ENCODE data around the gene SORBS1.
A peak's percentile ranks its signal among the peaks of the same experiment; 100 is the strongest.

SORBS1 gene

DNA sequence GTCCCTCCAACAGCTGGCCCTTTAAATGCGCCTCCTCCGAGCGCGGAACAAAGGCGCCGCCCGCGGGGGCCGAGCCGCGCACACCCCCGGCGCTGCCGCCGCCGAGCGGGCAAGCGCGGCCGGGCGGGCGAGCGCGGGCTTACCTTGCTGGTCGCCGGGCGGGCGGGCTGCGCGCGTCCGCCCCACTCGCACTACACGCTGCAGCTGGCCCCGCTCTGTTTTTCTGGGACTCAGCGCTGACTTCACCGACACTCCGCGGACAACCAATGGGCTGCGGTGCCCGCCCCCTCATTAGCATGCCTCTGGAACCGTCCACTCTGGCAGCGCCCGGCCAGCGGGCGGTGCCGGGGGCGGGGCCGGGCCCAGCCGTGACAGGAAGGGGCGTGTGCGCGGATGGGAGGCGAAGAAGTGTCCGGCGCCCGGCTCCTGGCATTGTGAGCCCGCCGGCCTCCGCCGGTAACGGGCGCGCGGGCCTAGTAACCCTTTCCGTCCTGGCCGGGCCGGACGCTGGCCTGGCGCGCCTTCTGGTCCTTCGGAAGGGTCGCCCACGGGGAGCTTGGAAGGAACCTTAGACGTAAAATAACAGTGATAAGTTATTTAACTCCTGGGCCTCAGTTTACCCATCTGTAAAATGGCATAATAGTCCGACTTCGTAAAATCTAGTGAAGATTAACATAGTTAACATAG lies at the start of gene SORBS1:
Gene SORBS1, minus strand, starts transcription at position 195 of the 687 bp plus-strand sequence. CDS start 120,236 bp downstream, outside the sequence.
- peak; percentile 81 for DNase-seq (ENCODE audit: low read depth)

DNA sequence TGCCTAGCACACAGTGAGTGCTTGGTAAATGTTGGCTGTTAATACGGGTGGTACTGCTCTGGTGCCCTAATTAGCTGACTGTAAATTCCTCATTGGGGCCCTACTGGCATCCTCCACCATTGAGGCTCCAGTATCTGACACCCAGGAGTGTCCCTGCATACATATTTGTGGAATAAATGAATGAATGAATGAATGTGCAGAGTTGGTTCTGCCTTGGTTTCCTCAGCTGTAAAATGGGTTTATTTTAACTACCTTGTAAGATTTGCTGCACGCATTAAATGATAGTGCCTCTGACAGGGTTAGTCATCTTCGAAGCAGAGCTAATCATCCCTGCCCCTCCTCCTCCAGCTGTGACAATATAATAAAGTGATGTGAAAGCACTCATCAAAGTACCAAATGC lies 49.6 kb upstream of the SORBS1 start:
- no peak for DNase-seq (ENCODE audit: low read depth)

DNA sequence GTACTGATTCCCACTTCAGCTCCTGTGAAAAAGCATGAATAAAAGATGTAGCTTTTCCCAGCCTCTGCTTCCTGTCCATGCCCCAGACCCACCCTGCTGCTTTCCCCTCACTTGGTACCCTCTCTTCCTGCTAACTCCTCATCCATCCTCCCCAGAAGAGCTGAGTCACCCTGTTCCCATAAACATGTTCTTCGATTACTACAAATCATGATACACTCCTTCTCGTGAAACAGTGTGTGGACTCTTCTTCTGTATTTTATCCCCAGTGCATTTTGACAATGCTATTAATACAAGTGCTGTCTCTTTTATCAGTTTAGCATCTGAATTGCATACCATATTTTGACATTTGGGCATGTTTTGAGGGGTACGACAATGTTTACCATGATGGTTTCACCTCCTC lies 45.8 kb upstream of the SORBS1 start:
- DNase-seq (ENCODE audit: low read depth) = no peak

DNA sequence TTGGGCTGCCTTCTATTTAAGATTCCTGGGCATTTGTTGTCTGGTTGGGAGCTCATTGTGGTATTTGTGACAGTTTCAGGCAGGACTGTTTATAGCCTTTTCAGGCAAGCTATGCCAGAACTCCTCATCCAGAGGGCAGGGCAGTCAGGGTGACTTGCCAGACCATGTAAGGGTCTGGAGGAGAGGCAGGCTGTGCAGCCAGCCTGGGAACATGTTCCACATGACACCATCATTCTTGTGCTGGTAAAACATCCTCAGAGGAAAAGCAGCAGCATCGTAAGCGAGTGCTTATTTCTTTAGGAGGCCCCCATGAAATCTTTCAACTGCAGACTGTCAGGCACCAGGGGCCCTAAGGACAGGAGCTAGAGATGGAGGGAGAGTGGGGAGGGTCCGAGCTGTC lies 44.0 kb upstream of the SORBS1 start:
- DNase-seq (ENCODE audit: low read depth) = no peak

DNA sequence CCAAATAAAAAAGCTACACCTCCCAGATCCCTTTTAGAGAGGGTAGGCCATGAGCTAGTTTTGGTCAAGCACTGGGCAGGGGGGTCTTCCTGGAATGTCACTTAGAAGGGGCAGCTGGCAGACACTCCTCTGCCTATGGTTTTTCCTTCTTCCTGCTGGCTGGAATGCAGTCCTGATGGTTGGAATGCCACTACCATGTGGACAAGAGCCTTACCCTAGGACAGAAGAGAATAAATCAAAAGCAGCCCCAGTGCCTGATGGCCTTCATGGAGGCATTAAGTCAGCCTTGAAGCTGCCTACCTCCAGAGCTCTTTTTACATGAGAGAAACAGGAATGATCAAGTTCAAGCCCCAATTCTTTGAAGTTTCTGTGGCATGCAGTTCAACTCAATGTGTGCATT lies 43.5 kb upstream of the SORBS1 start:
- no peak for DNase-seq (ENCODE audit: low read depth)

DNA sequence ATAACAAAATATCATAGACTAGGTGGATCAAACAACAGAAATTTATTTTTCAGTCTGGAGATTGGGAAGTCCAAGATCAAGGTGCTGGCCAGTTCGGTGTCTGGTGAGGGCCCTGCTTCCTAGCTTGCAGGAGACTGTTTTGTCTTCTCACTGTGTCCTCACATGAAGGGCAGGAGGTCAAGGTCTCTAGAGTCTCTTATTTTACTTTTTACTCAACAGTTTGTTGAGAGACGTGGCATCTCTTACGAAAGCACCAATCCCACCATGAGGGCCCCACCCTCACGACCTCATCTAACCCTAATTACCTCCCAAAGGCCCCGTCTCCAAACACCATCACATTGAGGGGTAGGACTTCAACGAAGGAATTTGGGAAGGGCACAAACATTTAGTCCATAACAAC lies 41.2 kb upstream of the SORBS1 start:
- no peak for DNase-seq (ENCODE audit: low read depth)

DNA sequence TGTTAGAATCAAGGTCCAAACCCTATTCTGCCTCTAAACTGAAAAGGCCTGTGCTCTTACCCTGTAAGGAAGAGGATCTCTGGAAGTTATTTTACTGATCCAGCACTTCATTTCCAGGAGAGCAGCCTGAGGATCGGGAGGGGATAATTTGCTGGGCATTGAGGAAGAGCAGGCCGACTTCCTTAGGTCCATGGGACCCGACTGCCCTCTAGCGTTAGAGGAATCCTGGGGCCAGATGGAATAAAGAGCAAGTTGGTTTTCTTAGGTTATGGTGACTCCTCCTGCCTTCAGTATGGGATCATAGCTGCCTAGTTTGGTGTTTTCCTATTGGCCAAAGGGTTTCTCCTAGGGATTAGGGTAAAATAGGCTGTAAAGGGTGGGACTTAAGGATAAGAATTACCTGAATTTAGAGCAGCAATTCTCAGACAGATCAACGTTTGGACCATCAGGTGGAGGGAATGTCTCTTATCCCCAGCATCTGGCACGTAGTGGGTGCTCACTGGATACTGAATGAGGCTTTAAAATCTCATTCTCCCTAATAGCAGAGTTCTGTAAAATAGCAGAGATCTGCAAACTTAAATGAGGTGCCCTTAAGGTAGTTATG lies 40.0 kb upstream of the SORBS1 start:
- peak; percentile 27 for DNase-seq (ENCODE audit: low read depth)

DNA sequence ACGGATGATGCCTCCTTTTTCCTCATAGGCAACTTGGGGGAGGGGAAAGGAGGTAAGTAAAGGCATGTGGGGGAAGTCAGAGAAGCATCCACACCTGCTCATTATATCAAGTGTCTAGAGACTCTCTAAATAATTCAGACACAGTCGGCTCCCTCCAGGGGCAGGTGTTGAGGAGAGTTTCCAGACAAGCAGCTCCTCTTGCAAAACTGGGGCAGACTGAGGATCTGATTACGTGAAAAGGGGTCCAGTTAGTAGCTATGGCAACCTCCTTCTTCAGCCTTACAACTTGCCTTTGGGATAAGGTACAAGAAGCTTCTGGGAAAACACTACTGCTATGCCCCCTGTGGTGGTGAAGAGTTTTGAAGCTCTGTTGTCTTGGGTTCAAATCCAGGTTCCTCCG lies 39.0 kb upstream of the SORBS1 start:
- no peak for DNase-seq (ENCODE audit: low read depth)

DNA sequence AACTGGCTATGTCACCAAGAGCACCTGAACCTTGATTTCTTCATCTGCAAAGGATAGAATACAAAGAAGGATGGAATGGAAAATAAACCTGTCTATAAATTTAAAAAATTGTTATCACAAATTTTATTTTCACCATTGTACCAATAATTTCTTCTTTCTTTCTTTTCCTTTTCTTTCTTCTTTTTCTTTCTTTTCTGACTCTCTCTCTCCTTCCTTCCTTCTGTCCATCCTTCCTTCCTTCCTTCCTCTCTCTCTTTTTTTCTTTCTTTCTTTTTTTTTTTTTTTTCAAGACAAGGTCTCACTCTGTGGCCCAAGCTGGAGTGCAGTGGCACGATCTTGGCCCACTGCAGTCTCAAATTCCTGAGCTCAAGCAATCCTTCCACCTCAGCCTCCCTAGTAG lies 36.6 kb upstream of the SORBS1 start:
- DNase-seq (ENCODE audit: low read depth) = no peak

DNA sequence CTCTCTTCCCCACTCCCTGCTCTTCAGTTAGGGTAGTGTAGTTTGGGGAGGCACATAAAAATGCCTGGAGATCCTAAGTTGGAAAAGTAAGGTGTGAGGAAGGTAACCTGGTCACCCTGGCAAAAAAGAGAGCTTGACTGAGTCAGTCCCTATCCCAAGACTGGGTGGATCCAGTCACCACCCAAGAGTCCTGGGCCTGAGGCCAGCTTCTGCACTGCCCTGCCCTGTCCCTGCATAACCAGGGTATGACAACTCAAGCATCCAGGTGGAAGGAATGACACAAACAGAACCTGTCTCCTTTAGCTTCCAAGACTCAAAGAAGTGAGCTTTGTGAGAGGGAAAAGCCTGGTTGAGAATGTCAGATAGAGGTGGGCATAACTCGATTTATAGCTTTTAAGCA lies 26.9 kb upstream of the SORBS1 start:
- DNase-seq (ENCODE audit: low read depth) = no peak

DNA sequence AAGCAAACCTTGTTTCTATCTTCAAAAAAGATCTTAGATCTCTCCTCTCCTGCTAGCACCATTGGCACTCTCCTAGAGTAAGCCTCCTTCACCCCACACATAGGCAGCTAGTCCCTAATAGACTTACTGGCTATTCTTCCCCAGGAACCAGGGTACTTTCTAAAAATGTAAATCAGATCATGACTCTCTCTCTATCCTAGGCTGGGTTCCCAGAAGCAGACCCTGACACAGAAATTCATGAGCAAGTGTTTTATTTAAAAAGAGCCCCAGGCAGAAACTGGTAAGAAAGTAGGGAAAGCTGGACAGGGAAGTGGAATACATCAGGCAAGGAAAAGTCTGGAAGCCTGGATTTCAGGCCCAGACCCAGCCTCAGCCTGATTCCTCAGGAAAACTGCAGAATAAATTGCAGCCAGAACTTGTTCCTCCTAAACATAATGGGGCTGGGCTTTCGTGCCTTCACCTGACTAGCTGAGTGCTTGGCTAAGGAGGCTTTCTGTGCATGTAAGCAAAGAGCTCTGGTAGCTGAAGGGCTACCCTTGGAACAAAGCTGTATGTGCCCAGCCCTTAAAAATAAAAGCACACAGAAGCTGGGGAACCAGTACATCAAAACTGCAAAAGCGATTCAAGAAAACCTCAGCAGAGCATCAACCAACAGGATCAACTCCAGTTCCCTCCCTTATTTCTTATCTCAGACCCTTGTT lies 18.8 kb upstream of the SORBS1 start:
- no peak for DNase-seq (ENCODE audit: low read depth)

DNA sequence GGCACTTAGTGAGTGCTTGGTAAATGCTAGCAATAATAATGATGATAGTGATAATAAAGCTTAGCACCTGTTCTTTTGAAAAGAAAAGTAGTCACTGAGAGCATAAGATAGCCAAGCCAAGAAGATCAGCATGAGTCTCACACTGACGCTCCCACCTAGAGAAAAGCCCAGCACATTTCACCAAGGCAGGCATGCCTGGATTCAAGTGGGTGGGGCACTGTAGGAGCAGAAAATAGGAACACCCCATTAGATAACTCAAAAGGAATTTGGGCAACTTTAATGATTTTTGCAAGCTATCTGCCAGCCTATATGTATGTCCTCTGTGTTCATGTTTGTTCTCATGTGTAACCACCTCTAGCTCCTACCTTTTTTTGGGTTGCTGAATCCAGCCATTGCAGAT lies 18.1 kb upstream of the SORBS1 start:
- no peak for DNase-seq (ENCODE audit: low read depth)

DNA sequence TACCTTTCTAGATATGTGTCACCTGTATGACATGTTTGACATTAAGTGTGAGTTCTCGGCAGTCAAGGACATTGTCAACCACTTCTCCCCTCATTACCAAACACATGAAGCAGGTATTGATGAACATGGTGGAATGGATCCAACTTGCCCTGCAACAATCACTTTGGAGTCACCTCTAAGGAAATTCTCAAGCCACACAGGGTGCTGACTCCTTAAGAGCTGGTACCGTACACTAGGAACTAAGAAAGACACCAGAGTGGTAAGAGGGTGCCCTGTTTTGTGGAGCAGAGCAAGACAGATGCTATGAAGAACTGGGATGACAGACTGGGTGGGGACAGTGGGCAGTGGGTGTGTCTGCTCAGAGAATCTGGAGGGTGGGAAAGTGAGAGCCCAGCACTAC lies 17.4 kb upstream of the SORBS1 start:
- DNase-seq (ENCODE audit: low read depth) = no peak

DNA sequence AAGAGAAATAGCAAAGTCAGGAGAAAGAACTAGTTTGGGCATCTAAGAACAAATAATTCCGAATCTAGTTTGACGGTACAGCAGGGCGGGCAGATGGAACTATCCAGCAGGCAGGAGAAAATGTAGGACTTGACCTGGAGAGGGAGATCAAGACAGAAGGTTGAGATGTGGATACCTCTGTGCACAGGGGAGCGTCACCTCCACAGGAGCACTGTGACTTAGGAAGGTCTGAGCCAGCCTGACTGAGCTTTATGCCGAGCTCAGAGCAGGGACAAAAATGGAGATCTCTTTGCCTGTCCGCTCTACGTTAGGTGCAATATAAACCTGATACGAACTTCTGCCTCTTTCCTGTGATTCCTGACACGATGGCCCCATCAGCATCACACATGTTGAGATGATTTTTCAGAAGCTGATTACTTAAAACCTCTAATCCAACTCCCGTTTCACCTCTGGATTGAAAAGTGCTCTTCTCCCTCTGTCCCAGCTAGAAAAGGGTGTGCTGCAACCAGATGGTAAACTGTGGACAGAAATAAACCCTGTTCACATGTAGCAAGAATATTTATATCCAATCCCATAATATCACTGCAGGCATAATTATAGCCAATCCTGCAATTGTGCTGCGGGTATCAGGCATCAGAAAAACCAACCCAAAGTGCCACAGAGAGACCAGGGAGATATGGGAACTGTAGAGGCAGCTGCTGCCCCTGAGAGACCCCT lies 13.6 kb upstream of the SORBS1 start:
- no peak for DNase-seq (ENCODE audit: low read depth)

DNA sequence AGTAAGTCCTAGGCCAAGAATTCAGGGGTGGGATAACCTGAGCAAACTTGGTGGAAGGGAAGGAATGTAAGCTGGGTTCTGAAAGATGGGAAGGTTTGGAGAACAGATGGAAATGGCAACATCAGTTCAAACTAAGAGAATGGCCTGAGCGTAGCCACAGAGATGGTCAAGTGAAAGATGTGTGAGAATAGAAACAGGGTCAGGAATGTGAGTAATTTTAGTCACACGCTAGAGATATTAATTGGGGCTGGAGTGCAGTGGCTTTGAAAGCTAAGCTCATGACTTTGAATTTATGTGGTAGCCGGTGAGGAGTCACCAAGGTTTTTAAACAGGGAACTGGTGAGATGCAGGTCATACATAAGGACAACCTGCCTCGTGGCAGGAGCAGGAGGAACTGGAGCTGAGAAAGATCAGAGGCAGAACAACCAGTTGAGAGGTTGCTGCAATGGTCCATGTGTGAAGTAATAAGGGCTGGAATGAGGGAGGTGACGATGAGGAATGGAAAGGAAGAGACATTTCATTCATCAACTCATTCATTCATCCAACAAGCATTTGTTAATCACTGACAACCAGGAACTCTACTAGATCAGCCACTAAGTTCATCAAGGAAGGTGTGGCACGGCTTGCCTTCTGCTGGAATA lies 12.9 kb upstream of the SORBS1 start:
- DNase-seq (ENCODE audit: low read depth) = no peak

DNA sequence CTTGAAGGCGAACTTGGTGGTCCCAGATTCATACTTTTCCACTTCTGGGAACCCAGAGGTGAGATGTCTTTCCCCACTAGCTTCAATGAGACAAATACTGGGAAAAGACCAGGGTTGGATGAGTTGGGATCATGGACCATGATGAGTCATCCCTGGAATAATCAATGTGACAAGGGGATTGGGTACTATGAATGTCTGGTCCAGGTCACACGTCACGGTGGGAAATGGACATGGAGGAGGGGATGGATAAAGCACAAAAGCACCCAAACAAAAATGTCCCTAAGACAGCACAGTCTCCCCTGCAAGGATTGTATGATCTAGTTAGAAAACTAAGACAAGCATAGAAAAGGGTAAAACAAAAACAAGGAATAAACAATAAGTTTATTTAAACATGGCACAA lies 12.4 kb upstream of the SORBS1 start:
- no peak for DNase-seq (ENCODE audit: low read depth)

DNA sequence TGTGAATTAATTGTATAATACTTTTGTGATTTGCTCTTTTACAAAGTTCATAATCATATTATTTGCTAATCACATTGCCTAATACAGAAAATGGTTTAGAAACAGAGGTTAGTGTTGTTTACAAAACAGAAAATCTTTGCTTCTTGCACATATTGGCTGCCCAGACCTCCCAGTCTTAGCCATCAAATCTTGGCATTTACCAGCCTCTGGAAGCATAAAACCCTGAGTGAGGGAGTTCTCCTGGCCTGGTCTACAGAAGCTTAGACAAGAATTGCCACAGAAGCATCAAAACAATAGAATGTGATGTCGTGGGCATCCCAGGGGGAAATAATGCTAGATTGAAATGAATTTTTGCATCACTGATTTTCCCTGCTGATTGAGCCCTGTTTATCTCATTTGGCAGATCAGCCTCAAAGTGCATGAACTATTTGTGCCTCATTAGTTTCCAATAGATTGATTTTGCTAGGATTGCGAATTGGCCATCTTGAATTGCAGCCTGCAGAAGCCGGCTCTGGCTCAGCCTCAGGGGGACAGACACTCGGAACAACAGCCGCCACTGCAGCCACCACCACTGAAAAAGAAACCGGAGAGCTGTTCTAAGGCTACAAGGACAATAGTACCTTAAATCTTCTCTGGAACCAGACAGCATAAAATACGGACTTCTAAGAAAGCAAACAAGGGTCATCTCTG lies 11.1 kb upstream of the SORBS1 start:
- DNase-seq (ENCODE audit: low read depth) = no peak

DNA sequence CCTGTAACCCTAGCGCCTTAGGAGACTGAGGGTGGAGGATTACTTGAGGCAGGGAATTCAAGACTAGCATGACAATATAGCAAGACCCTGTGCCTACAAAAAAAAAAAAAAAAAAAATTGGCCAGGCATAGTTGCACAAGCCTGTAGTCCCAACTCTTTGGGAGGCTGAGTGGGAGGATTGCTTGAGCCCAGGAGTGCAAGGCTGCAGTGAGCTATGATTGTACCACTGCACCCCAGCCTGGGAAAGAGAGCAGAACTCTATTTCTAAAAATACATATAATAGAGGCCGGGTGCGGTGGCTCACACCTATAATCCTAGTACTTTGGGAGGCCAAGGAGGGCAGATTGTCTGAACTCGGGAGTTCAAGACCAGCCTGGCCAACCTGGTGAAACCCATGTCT lies 10.2 kb upstream of the SORBS1 start:
- no peak for DNase-seq (ENCODE audit: low read depth)

DNA sequence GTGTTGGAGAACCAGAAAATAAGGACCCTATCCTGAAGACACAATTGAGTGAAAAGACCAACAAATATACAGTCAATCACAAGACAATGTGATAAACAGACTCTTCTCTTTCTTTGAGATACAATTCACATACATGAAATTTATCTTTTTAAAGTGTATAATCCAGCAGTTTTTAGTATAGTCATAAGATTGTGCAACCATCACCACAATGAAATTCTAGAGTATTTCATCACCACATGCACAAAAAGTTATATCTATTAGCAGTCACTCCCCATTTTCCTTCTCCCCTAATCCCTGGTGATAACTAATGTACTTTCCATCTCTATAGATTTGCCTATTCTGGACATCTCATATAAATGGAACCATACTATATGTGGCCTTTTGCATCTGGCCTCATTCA lies 8.2 kb upstream of the SORBS1 start:
- no peak for DNase-seq (ENCODE audit: low read depth)

DNA sequence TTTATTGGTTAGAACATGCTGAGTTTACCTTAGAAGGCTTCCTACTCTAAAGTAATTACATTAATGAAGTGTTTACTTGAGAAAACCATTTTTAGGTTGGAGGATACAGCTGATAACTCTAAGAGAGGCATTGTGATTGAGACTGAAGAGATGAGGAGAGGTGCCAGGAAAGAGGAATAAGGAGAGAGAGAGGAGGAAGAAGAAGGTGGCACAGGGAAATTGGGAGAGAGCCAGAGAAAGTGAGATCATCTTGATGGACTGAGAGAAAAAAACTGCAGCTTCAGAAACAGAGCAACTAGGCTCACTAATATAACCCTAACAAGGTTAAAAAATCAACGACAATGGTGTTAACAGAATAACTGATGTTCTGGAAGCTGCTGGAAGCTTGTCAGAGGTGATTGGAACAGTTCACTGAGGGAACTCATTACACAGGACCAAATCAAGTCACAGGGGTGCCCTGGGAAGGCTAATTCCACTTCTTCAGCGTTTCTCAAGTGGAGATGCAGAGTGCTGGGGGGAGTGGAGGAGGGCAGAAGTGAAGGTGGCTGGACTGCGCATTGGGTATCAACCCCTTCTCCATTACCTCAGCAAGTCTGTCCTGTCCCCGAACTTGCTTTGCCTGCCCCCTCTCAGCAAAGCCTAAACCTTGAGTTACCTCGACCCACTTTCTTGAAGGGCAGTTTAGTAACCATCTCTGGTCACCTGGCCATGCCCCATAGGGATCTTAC lies 6.9 kb upstream of the SORBS1 start:
- no peak for DNase-seq (ENCODE audit: low read depth)

DNA sequence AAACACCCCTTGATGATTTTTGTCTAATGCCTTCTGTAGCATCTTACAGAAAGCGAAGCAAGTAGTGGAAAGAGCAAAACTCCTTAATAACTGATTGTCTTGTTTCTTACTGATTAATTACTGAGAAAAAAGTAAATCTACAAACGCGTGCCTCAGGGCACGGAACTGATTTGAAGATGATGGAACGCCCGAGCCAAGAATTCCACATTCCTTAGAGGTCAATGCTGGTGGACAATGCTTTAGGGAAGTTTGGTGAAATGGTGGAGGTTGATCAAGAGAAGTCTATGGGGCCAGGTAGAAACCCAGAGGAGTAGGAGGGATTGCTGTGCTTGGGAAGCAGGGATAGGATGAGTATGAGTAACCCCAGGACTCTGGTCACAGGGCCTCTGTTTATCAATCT lies 5.0 kb upstream of the SORBS1 start:
- no peak for DNase-seq (ENCODE audit: low read depth)
